Gastroesophageal sphincter (tissue), 3 donors: ENCODE results near the gene TMED10.

Experiments used
- CTCF ChIP-seq, 4 experiments: fragments of 200-600 bp in 2 of 4; fragments of 450-650 bp in 2 of 4; sonication (generic) in 1 of 4; IDR thresholded peaks; one replicate each; pipeline ENCODE4 v1.5.1; 2017 to 2019; ENCODE audit warnings: antibody characterized with exemption in 4 of 4, mild to moderate bottlenecking in 2 of 4, moderate library complexity in 2 of 4
- POLR2A ChIP-seq, 2 donors: fragments of 450-650 bp; IDR thresholded peaks; one replicate each; pipeline ENCODE4 v1.6.1; 2017; ENCODE audit warnings: antibody characterized with exemption in 2 of 2, mild to moderate bottlenecking in 2 of 2, moderate library complexity in 1 of 2

- TF ChIP-seq CTCF (IDR thresholded peaks at IDR 0.05) (no peak), POLR2A (IDR thresholded peaks at IDR 0.05) (no peak)
These were observed 12.3 kb upstream of the TMED10 start for GRCh38 chr14:75188520-75189268.
